Neural progenitor cell (in vitro differentiated cells): Measurements from ENCODE around the gene PILRA. TPM values are rescaled to one million over a fixed set of nuclear protein-coding genes. Genes with fewer than 3 reads are reported as not detected.
"Not testable (repeated sequence)": the region's sequence is repeated elsewhere in the genome, so short reads cannot be mapped to it uniquely, and the experiment has no call there.

Source experiments
- DNase-seq: peaks from one replicate; pipeline ENCODE4 v3.0.0-alpha.2; 2016; ENCODE audit warnings: low spot score
- H2AFZ ChIP-seq: fragments of 200-600 bp; sonication (generic); replicated peaks from 2 replicates; pipeline ENCODE4 v1.6.1; 2016; ENCODE audit warnings: antibody characterized with exemption
- H3F3A ChIP-seq: fragments of 200-600 bp; sonication (generic); 2 replicates; pipeline ENCODE4 v1.6.1; 2016; ENCODE audit warnings: antibody characterized with exemption, low read depth
- H3K27ac ChIP-seq: fragments of 200-600 bp; sonication (generic); 2 replicates; pipeline ENCODE4 v1.5.1; 2016; ENCODE audit warnings: mild to moderate bottlenecking
- H3K27me3 ChIP-seq: fragments of 200-600 bp; sonication (generic); 2 replicates; pipeline ENCODE4 v1.6.1; 2016; ENCODE audit warnings: mild to moderate bottlenecking, moderate library complexity
- H3K36me3 ChIP-seq: fragments of 200-600 bp; sonication (generic); 2 replicates; pipeline ENCODE4 v1.5.1; 2016
- H3K4me1 ChIP-seq: fragments of 200-600 bp; sonication (generic); 2 replicates; pipeline ENCODE4 v1.6.1; 2016; ENCODE audit warnings: mixed run types
- H3K4me2 ChIP-seq: fragments of 200-600 bp; sonication (generic); 2 replicates; pipeline ENCODE4 v1.6.1; 2016
- H3K4me3 ChIP-seq: fragments of 200-600 bp; sonication (generic); 2 replicates; pipeline ENCODE4 v1.5.1; 2016
- H3K79me2 ChIP-seq: fragments of 200-600 bp; sonication (generic); 2 replicates; pipeline ENCODE4 v1.6.1; 2016; ENCODE audit warnings: low read depth
- H3K9ac ChIP-seq: fragments of 200-600 bp; sonication (generic); 2 replicates; pipeline ENCODE4 v1.6.1; 2016
- H3K9me3 ChIP-seq: fragments of 200-600 bp; sonication (generic); 2 replicates; pipeline ENCODE4 v1.5.1; 2016; ENCODE audit warnings: low read depth
- H4K20me1 ChIP-seq: fragments of 200-600 bp; sonication (generic); 2 replicates; pipeline ENCODE4 v1.6.1; 2016; ENCODE audit warnings: low read depth
- H3K27ac Mint-ChIP-seq: 3 replicates; pipeline ENCODE4 v1.8.0; 2021; ENCODE audit warnings: mixed read lengths
- H3K27me3 Mint-ChIP-seq: 2 replicates; pipeline ENCODE4 v1.8.0; 2022; ENCODE audit warnings: low read depth, mild to moderate bottlenecking, inconsistent platforms, moderate library complexity, mixed read lengths; ENCODE audit not compliant: insufficient read depth
- H3K36me3 Mint-ChIP-seq: 3 replicates; pipeline ENCODE4 v1.8.0; 2021; ENCODE audit warnings: mixed read lengths
- H3K4me1 Mint-ChIP-seq: 3 replicates; pipeline ENCODE4 v1.8.0; 2021; ENCODE audit warnings: mixed read lengths
- H3K4me3 Mint-ChIP-seq: 3 replicates; pipeline ENCODE4 v1.8.0; 2021; ENCODE audit warnings: mild to moderate bottlenecking, moderate library complexity, mixed read lengths
- H3K9me3 Mint-ChIP-seq: 3 replicates; pipeline ENCODE4 v1.8.0; 2020; ENCODE audit warnings: mixed read lengths
- CTCF ChIP-seq: fragments of 200-600 bp; sonication (generic); IDR thresholded peaks from 2 replicates; pipeline ENCODE4 v1.5.1; 2017; ENCODE audit warnings: antibody characterized with exemption, mild to moderate bottlenecking
- EZH2 ChIP-seq: fragments of 200-600 bp; sonication (generic); IDR thresholded peaks from 2 replicates; pipeline ENCODE4 v1.6.1; 2017; ENCODE audit warnings: antibody characterized with exemption, mild to moderate bottlenecking, moderate library complexity
- EZH2phosphoT487 ChIP-seq: fragments of 200-600 bp; sonication (generic); IDR thresholded peaks from 2 replicates; pipeline ENCODE4 v1.6.1; 2017; ENCODE audit warnings: antibody characterized with exemption
- total RNA-seq: library from RNA; depleted of rRNA; stranded (reverse); fragments of >200 nt; gene quantifications from 2 replicates; pipeline ENCODE4 v1.2.3, GENCODE V29; 2015; ENCODE audit warnings: low replicate concordance

PILRA gene
- total RNA-seq, 1 donor from 2014 or later = 6.7 TPM

- TF ChIP-seq EZH2phosphoT487 = no peak
- no peak for TF ChIP-seq EZH2
- TF ChIP-seq CTCF = no peak
- Histone ChIP-seq H2AFZ (no peak overlapping the region), H3K27ac (no peak overlapping the region)
These were observed 1.0 kb upstream of the PILRA start for GRCh38 chr7:100372256-100372655.

GRCh38 chr7:100372694-100373093 is 593 bp upstream of the PILRA start:
- Histone ChIP-seq H3K4me1 (peaks cover 34% of the 10 kb centered on the region), H3K79me2 (no peaks in the 10 kb centered on the region), H3K4me2 (no peak overlapping the region), H4K20me1 (peaks cover 6% of the 10 kb centered on the region), H3K4me3 (no peak overlapping the region), H3K27ac (no peak overlapping the region), H3K27me3 (no peaks in the 10 kb centered on the region), H3K9me3 (no peaks in the 10 kb centered on the region), H2AFZ (no peak overlapping the region), H3K9ac (no peak overlapping the region), H3K36me3 (no peaks in the 10 kb centered on the region), H3F3A (peaks cover 28% of the 10 kb centered on the region)
- no peak for DNase-seq
- Mint-ChIP-seq H3K27me3 (peaks cover under 1% of the 10 kb centered on the region), H3K9me3 (no peaks in the 10 kb centered on the region), H3K4me3 (no peak overlapping the region), H3K27ac (no peak overlapping the region), H3K4me1 (peaks cover 36% of the 10 kb centered on the region), H3K36me3 (peaks cover 4% of the 10 kb centered on the region)
- TF ChIP-seq EZH2phosphoT487 = no peak
- TF ChIP-seq EZH2 = no peak
- no peak for TF ChIP-seq CTCF

More at GRCh38 chr7:100372256-100372655, 1.0 kb upstream of the PILRA start:
- peaks cover 3% of the 10 kb centered on the region for H3K27me3 Mint-ChIP-seq
- H3K9me3 Mint-ChIP-seq = no peaks in the 10 kb centered on the region
- no peak for DNase-seq
- no peaks in the 10 kb centered on the region for H3K27me3 ChIP-seq
- peaks cover 28% of the 10 kb centered on the region for H3F3A ChIP-seq
- H3K27ac Mint-ChIP-seq = no peak overlapping the region
- no peak overlapping the region for H3K9ac ChIP-seq
- no peak overlapping the region for H3K4me3 ChIP-seq
- H3K4me2 ChIP-seq = no peak overlapping the region
- H3K4me1 ChIP-seq = peaks cover 34% of the 10 kb centered on the region
- H3K36me3 ChIP-seq = no peaks in the 10 kb centered on the region
- H3K9me3 ChIP-seq = no peaks in the 10 kb centered on the region
- H3K4me1 Mint-ChIP-seq = peaks cover 36% of the 10 kb centered on the region
- peaks cover 5% of the 10 kb centered on the region for H3K36me3 Mint-ChIP-seq
- no peak overlapping the region for H3K4me3 Mint-ChIP-seq
- no peaks in the 10 kb centered on the region for H3K79me2 ChIP-seq
- H4K20me1 ChIP-seq = peaks cover 6% of the 10 kb centered on the region

- not testable (repeated sequence) for H4K20me1 ChIP-seq, H3K36me3 Mint-ChIP-seq
These were observed 747 bp downstream of the PILRA start for GRCh38 chr7:100373870-100374598.

More at GRCh38 chr7:100373870-100374598, 747 bp downstream of the PILRA start:
- not testable (repeated sequence) for H3K27me3 ChIP-seq, H3K9ac ChIP-seq, H3K27me3 Mint-ChIP-seq, H3K27ac Mint-ChIP-seq, H2AFZ ChIP-seq, H3K79me2 ChIP-seq, H3K9me3 Mint-ChIP-seq, H3K4me3 ChIP-seq, H3K4me3 Mint-ChIP-seq, H3K4me2 ChIP-seq, DNase-seq, H3K36me3 ChIP-seq, H3K27ac ChIP-seq, H3K9me3 ChIP-seq
- peaks cover 22% of the 10 kb centered on the region for H3F3A ChIP-seq
- H3K4me1 Mint-ChIP-seq = peaks cover 32% of the 10 kb centered on the region
- peak; percentile 17 for TF ChIP-seq CTCF
- peaks cover 34% of the 10 kb centered on the region for H3K4me1 ChIP-seq
